Common myeloid progenitor, CD34-positive (primary cell): ENCODE results near the gene TTLL3.
"Not testable (repeated sequence)": the region's sequence is repeated elsewhere in the genome, so short reads cannot be mapped to it uniquely, and the experiment has no call there.

Experiments
- CTCF ChIA-PET: fragments of 350-600 bp; sonication (Branson Sonifier 250); formaldehyde crosslinking; loops from one replicate; lab custom pipeline; 2021; ENCODE audit warnings: antibody characterized with exemption; lab: Charles Lee
- POLR2A ChIA-PET: fragments of 350-600 bp; sonication (Branson Sonifier 250); formaldehyde crosslinking; loops from one replicate; lab custom pipeline; 2021; ENCODE audit warnings: antibody characterized with exemption; lab: Charles Lee
- DNase-seq, 3 donors: peaks; one replicate each; pipeline versions ENCODE4 v3.0.0 to v3.0.0-alpha.2; 2013
- H3K27ac ChIP-seq, 2 experiments: 1 replicate in 1 of 2; 2 replicates in 1 of 2; pipeline ENCODE4 v1.7.0; 2013; ENCODE audit warnings: inconsistent platforms in 2 of 2, low read length in 2 of 2, mild to moderate bottlenecking in 2 of 2, low read depth in 1 of 2, moderate library complexity in 1 of 2; ENCODE audit not compliant: severe bottlenecking in 2 of 2, insufficient read depth in 1 of 2, poor library complexity in 1 of 2
- H3K27me3 ChIP-seq, 5 experiments: replicated peaks in 2 of 5; 1 replicate in 3 of 5; 2 replicates in 2 of 5; pipeline versions ENCODE4 v1.6.1 to v1.7.0; 2013; ENCODE audit warnings: low read length in 4 of 5, mild to moderate bottlenecking in 2 of 5, moderate library complexity in 2 of 5, inconsistent platforms in 1 of 5; ENCODE audit not compliant: insufficient read depth in 5 of 5, control insufficient read depth in 4 of 5
- H3K36me3 ChIP-seq, 4 experiments: 1 replicate in 2 of 4; 2 replicates in 2 of 4; pipeline versions ENCODE4 v1.6.1 to v1.7.0; 2013; ENCODE audit warnings: low read length in 3 of 4, control low read depth in 1 of 4, mild to moderate bottlenecking in 1 of 4; ENCODE audit not compliant: control insufficient read depth in 4 of 4, insufficient read depth in 4 of 4
- H3K4me1 ChIP-seq, 4 experiments: 1 replicate in 3 of 4; 2 replicates in 1 of 4; pipeline versions ENCODE4 v1.6.1 to v1.7.1; 2013; ENCODE audit warnings: low read length in 3 of 4, mild to moderate bottlenecking in 3 of 4, control low read depth in 1 of 4, inconsistent platforms in 1 of 4, moderate library complexity in 1 of 4; ENCODE audit not compliant: control insufficient read depth in 4 of 4, insufficient read depth in 4 of 4; ENCODE audit errors: control extremely low read depth in 1 of 4
- H3K4me3 ChIP-seq, 7 experiments: 1 replicate in 4 of 7; 2 replicates in 3 of 7; pipeline versions ENCODE4 v1.5.1 to v1.7.0; 2013; ENCODE audit warnings: mild to moderate bottlenecking in 7 of 7, low read length in 6 of 7, moderate library complexity in 6 of 7, inconsistent platforms in 2 of 7, low read depth in 2 of 7, control low read depth in 1 of 7; ENCODE audit not compliant: insufficient read depth in 4 of 7, control insufficient read depth in 1 of 7; ENCODE audit errors: extremely low read depth in 1 of 7
- H3K9me3 ChIP-seq, 5 experiments: 1 replicate in 4 of 5; 2 replicates in 1 of 5; pipeline versions ENCODE4 v1.6.1 to v1.7.1; 2013; ENCODE audit warnings: low read length in 4 of 5, mild to moderate bottlenecking in 2 of 5, inconsistent platforms in 1 of 5, low read depth in 1 of 5, moderate library complexity in 1 of 5; ENCODE audit not compliant: control insufficient read depth in 4 of 5, insufficient read depth in 2 of 5; ENCODE audit errors: control extremely low read depth in 1 of 5
- WGBS: methylation state at CpG from one replicate; pipeline ENCODE4 v1.1.5; 2013; ENCODE audit not compliant: insufficient coverage; 5-methylcytosine and 5-hydroxymethylcytosine counted together

The TTLL3 gene

GRCh38 chr3:9768141-9768775, 41.8 kb upstream of the TTLL3 start:
- no peaks in the 10 kb centered on the region for H3K9me3 ChIP-seq
- ChIA-PET POLR2A (interaction anchor here (1.0 kb wide), 1 partner anchor 11 kb away, joined by 3 read pairs; no protein-coding TSS in a partner anchor), CTCF (interaction anchor here (1.0 to 1.8 kb wide), 5 partner anchors 9 to 46 kb away, joined by 3 to 5 read pairs (median 4); no protein-coding TSS in a partner anchor)
- peaks cover 0 to 25% (median 0%) of the 10 kb centered on the region in 5 experiments for H3K27me3 ChIP-seq
- no peaks in the 10 kb centered on the region for H3K36me3 ChIP-seq
- H3K27ac ChIP-seq: no peak overlapping the region
- no peak for DNase-seq
- peaks cover 0 to 19% (median 12%) of the 10 kb centered on the region in 4 experiments for H3K4me1 ChIP-seq
- WGBS: 95% methylated on average over 5 of the region's 6 CpGs
- H3K4me3 ChIP-seq: no peak overlapping the region

- Histone ChIP-seq H3K4me1 (peaks cover 0 to 19% (median 12%) of the 10 kb centered on the region in 4 experiments), H3K27ac (no peak overlapping the region), H3K27me3 (peaks cover 0 to 25% (median 3%) of the 10 kb centered on the region in 5 experiments), H3K4me3 (no peak overlapping the region), H3K9me3 (no peaks in the 10 kb centered on the region), H3K36me3 (no peaks in the 10 kb centered on the region)
- ChIA-PET POLR2A (interaction anchor here (1.0 to 1.3 kb wide), 2 partner anchors 11 to 12 kb away, joined by 3 read pairs; no protein-coding TSS in a partner anchor), CTCF (interaction anchor here (1.0 to 1.3 kb wide), 4 partner anchors 9 to 47 kb away, joined by 3 to 5 read pairs (median 4); no protein-coding TSS in a partner anchor)
- WGBS: 100% methylated on average over 4 of the region's 5 CpGs
- no peak for DNase-seq
Measured at GRCh38 chr3:9769012-9769411, 41.0 kb upstream of the TTLL3 start.

- no peak within 1 kb of the TSS for H3K27ac ChIP-seq
- POLR2A ChIA-PET: interaction anchor here (0.6 to 1.3 kb wide), 2 partner anchors 9 to 11 kb away, joined by 3 to 4 read pairs; no protein-coding TSS in a partner anchor
Measured at GRCh38 chr3:9769426-9770275, 40.4 kb upstream of the TTLL3 start, which contains the start of gene CAMK1. CAMK1 (minus strand) TSS chr3:9769947; CDS start chr3:9767749, 2,198 bp downstream.

GRCh38 chr3:9770276-9770812, 39.7 kb upstream of the TTLL3 start:
- Histone ChIP-seq H3K36me3 (no peaks in the 10 kb centered on the region), H3K27me3 (peaks cover 0 to 29% (median 3%) of the 10 kb centered on the region in 5 experiments), H3K9me3 (no peaks in the 10 kb centered on the region), H3K4me1 (peaks cover 0 to 19% (median 12%) of the 10 kb centered on the region in 4 experiments), H3K4me3 (peak overlapping the region in 2 of 7 experiments; percentile 41 to 48), H3K27ac (no peak overlapping the region)
- no peak for DNase-seq
- ChIA-PET CTCF (interaction anchor here (0.6 to 1.5 kb wide), 7 partner anchors 8 to 29 kb away, joined by 3 to 5 read pairs (median 4); no protein-coding TSS in a partner anchor), POLR2A (interaction anchor here (0.6 to 1.3 kb wide), 2 partner anchors 10 kb away, joined by 3 to 4 read pairs; no protein-coding TSS in a partner anchor)
- 29% methylated on average over 12 of the region's 15 CpGs for WGBS

More at GRCh38 chr3:9769426-9770275, 40.4 kb upstream of the TTLL3 start, which contains the start of gene CAMK1:
- CTCF ChIA-PET: interaction anchor here (0.6 to 1.5 kb wide), 6 partner anchors 9 to 28 kb away, joined by 3 to 5 read pairs (median 4); no protein-coding TSS in a partner anchor
- 18% methylated on average over 39 of the region's 49 CpGs for WGBS
- peaks cover 0 to 19% (median 12%) of the 10 kb centered on the region in 4 experiments for H3K4me1 ChIP-seq
- H3K4me3 ChIP-seq: peak within 1 kb of the TSS in 3 of 7 experiments; percentile 41 to 55 (median 48)
- no peaks in the 10 kb centered on the region for H3K36me3 ChIP-seq
- peaks cover 0 to 25% (median 3%) of the 10 kb centered on the region in 5 experiments for H3K27me3 ChIP-seq
- peak in 2 of 3 donors; percentile 67 to 74 for DNase-seq
- H3K9me3 ChIP-seq: no peaks in the 10 kb centered on the region

GRCh38 chr3:9771007-9771406, 39.1 kb upstream of the TTLL3 start:
- DNase-seq, H3K27ac ChIP-seq, POLR2A ChIA-PET, H3K9me3 ChIP-seq, H3K4me3 ChIP-seq, H3K36me3 ChIP-seq: not testable (repeated sequence)
- CTCF ChIA-PET: interaction anchor here (0.7 to 1.5 kb wide), 4 partner anchors 9 to 27 kb away, joined by 3 to 5 read pairs (median 4); no protein-coding TSS in a partner anchor
- no CpG with 5 or more reads among the region's 2 CpGs for WGBS
- H3K27me3 ChIP-seq: peaks cover 0 to 29% (median 3%) of the 10 kb centered on the region in 5 experiments
- peaks cover 0 to 19% (median 12%) of the 10 kb centered on the region in 4 experiments for H3K4me1 ChIP-seq

- DNase-seq: no peak
- 100% methylated on average over 4 of the region's 5 CpGs for WGBS
- Histone ChIP-seq H3K27me3 (peaks cover 0 to 9% (median 3%) of the 10 kb centered on the region in 5 experiments), H3K27ac (no peak overlapping the region), H3K9me3 (no peaks in the 10 kb centered on the region), H3K4me1 (peaks cover 30 to 55% (median 44%) of the 10 kb centered on the region in 4 experiments), H3K4me3 (no peak overlapping the region), H3K36me3 (peaks cover 0 to 8% (median 2%) of the 10 kb centered on the region in 4 experiments)
- ChIA-PET CTCF (no interaction called here), POLR2A (no interaction called here)
Measured at GRCh38 chr3:9776896-9777693, 33.0 kb upstream of the TTLL3 start.
